CD14-positive monocyte (primary cell): Measurements from ENCODE around the gene SUSD4. TPM values are rescaled to one million over a fixed set of nuclear protein-coding genes. Genes with fewer than 3 reads are reported as not detected.

Source experiments
- DNase-seq, 3 donors: peaks; one replicate each; pipeline ENCODE4 v3.0.0-alpha.2; 2011 to 2022
- H2AFZ ChIP-seq: 2 replicates; pipeline ENCODE4 v1.6.0; 2012; ENCODE audit warnings: mild to moderate bottlenecking, low read depth, low read length, inconsistent platforms; ENCODE audit not compliant: insufficient read depth, poor library complexity, severe bottlenecking
- H3K27ac ChIP-seq, 2 donors: 1 replicate in 1 of 2; 2 replicates in 1 of 2; pipeline ENCODE4 v1.5.1; 2012 to 2013; ENCODE audit warnings: low read length in 2 of 2, control low read depth in 1 of 2, inconsistent platforms in 1 of 2, low read depth in 1 of 2, mild to moderate bottlenecking in 1 of 2
- H3K27me3 ChIP-seq, 2 donors: one replicate each; pipeline versions ENCODE4 v1.6.0 to v1.6.1; 2011 to 2013; ENCODE audit warnings: low read length in 2 of 2; ENCODE audit not compliant: control insufficient read depth in 2 of 2, insufficient read depth in 2 of 2
- H3K36me3 ChIP-seq, 2 donors: replicated peaks in 1 of 2; 1 replicate in 1 of 2; 2 replicates in 1 of 2; pipeline versions ENCODE4 v1.5.1 to v1.6.1; 2012 to 2013; ENCODE audit warnings: low read length in 2 of 2, control low read depth in 1 of 2, inconsistent platforms in 1 of 2, mild to moderate bottlenecking in 1 of 2; ENCODE audit not compliant: insufficient read depth in 2 of 2, control insufficient read depth in 1 of 2
- H3K4me1 ChIP-seq, 2 donors: 1 replicate in 1 of 2; 2 replicates in 1 of 2; pipeline versions ENCODE4 v1.5.1 to v1.6.1; 2012 to 2013; ENCODE audit warnings: low read length in 2 of 2, control low read depth in 1 of 2, inconsistent platforms in 1 of 2, mild to moderate bottlenecking in 1 of 2, moderate library complexity in 1 of 2; ENCODE audit not compliant: insufficient read depth in 2 of 2, control insufficient read depth in 1 of 2
- H3K4me2 ChIP-seq: replicated peaks from 2 replicates; pipeline ENCODE3; 2012; ENCODE audit warnings: low read length, moderate library complexity, mild to moderate bottlenecking; ENCODE audit not compliant: poor library complexity, severe bottlenecking; ENCODE audit errors: extremely low read depth
- H3K4me3 ChIP-seq, 3 experiments: fragments of 200-600 bp in 1 of 3; sonication (generic) in 1 of 3; replicated peaks in 1 of 3; 1 replicate in 2 of 3; 2 replicates in 1 of 3; pipeline ENCODE4 v1.5.1; 2011 to 2013; ENCODE audit warnings: low read length in 3 of 3, mild to moderate bottlenecking in 3 of 3, control low read depth in 2 of 3, low read depth in 2 of 3, inconsistent platforms in 1 of 3, moderate library complexity in 1 of 3
- H3K79me2 ChIP-seq: 2 replicates; pipeline ENCODE4 v1.6.0; 2012; ENCODE audit warnings: mild to moderate bottlenecking, control low read depth, inconsistent platforms, low read length, moderate library complexity; ENCODE audit not compliant: insufficient read depth
- H3K9ac ChIP-seq: 2 replicates; pipeline ENCODE4 v1.6.0; 2017; ENCODE audit warnings: low read length, mild to moderate bottlenecking; ENCODE audit not compliant: insufficient read depth, poor library complexity, severe bottlenecking
- H3K9me3 ChIP-seq, 2 donors: replicated peaks in 1 of 2; 1 replicate in 1 of 2; 2 replicates in 1 of 2; pipeline versions ENCODE4 v1.5.1 to v1.6.1; 2012 to 2013; ENCODE audit warnings: low read length in 2 of 2, control low read depth in 1 of 2; ENCODE audit not compliant: control insufficient read depth in 1 of 2, insufficient read depth in 1 of 2
- H4K20me1 ChIP-seq: 2 replicates; pipeline ENCODE4 v1.6.0; 2012; ENCODE audit warnings: mild to moderate bottlenecking, low read length, control low read depth, moderate library complexity; ENCODE audit not compliant: insufficient read depth
- H3K27ac Mint-ChIP-seq, 7 donors: one replicate each; pipeline ENCODE4 v1.8.0; 2020; ENCODE audit warnings: mild to moderate bottlenecking in 7 of 7, mixed read lengths in 7 of 7, moderate library complexity in 6 of 7, inconsistent platforms in 2 of 7
- H3K27me3 Mint-ChIP-seq, 3 donors: one replicate each; pipeline ENCODE4 v1.8.0; 2021 to 2022; ENCODE audit warnings: low read depth in 3 of 3, mild to moderate bottlenecking in 3 of 3, mixed read lengths in 3 of 3, moderate library complexity in 3 of 3, inconsistent platforms in 1 of 3
- H3K36me3 Mint-ChIP-seq, 2 donors: one replicate each; pipeline ENCODE4 v1.8.0; 2020; ENCODE audit warnings: mixed read lengths in 2 of 2, inconsistent platforms in 1 of 2, mild to moderate bottlenecking in 1 of 2
- H3K4me1 Mint-ChIP-seq: one replicate; pipeline ENCODE4 v1.8.0; 2020; ENCODE audit warnings: mild to moderate bottlenecking, mixed read lengths
- H3K4me3 Mint-ChIP-seq, 2 donors: one replicate each; pipeline ENCODE4 v1.8.0; 2020; ENCODE audit warnings: mild to moderate bottlenecking in 2 of 2, mixed read lengths in 2 of 2, moderate library complexity in 1 of 2
- H3K9me3 Mint-ChIP-seq, 7 donors: one replicate each; pipeline ENCODE4 v1.8.0; 2020 to 2022; ENCODE audit warnings: mixed read lengths in 7 of 7, mild to moderate bottlenecking in 6 of 7, moderate library complexity in 6 of 7, inconsistent platforms in 2 of 7
- CTCF ChIP-seq: fragments of 200-600 bp; IDR thresholded peaks from one replicate; pipeline ENCODE4 v1.8.0; 2022; ENCODE audit warnings: antibody characterized with exemption, mild to moderate bottlenecking
- WGBS: methylation state at CpG from one replicate; pipeline ENCODE4 v1.1.5; 2013; ENCODE audit warnings: missing lambda C conversion rate; ENCODE audit not compliant: insufficient coverage; 5-methylcytosine and 5-hydroxymethylcytosine counted together
- intact Hi-C, 2 donors: fragments of 100-400 bp; cut with micrococcal nuclease; formaldehyde crosslinking; loops; one replicate each; pipeline versions ENCODE4 v1.15.0 to v1.15.1; 2023
- polyA plus RNA-seq, 3 donors: library from polyadenylated mRNA; depleted of rRNA in 1 of 3; unstranded in 2 of 3; stranded (reverse) in 1 of 3; fragments of 300-500 nt in 2 of 3; fragments of >200 nt in 1 of 3; fragmentation: Illumina TruSeq in 2 of 3; gene quantifications; 1 replicate in 2 of 3; 2 replicates in 1 of 3; pipeline ENCODE4 v1.2.3, GENCODE V29; 2012 to 2021

The SUSD4 gene
- polyA plus RNA-seq, 3 donors = 0.34 to 0.92 (median 0.50) TPM

GRCh38 chr1:223177681-223178080 is 186.3 kb downstream of the SUSD4 start:
- no peak for TF ChIP-seq CTCF
- no peaks in the 10 kb centered on the region for H3K79me2 ChIP-seq
- Mint-ChIP-seq H3K4me1 (peaks cover 81% of the 10 kb centered on the region), H3K27me3 (peaks cover 0 to 1% (median 0%) of the 10 kb centered on the region in 3 donors), H3K4me3 (peak overlapping the region; percentile 32 to 73), H3K36me3 (peaks cover 0 to 8% of the 10 kb centered on the region in 2 donors), H3K27ac (peak overlapping the region; percentile 94 to 99 (median 97)), H3K9me3 (peaks cover 0 to 5% (median 0%) of the 10 kb centered on the region in 7 donors)
- H3K4me3 ChIP-seq = peak overlapping the region in 1 of 3 experiments; percentile 60
- no peaks in the 10 kb centered on the region for H3K36me3 ChIP-seq
- intact Hi-C loops = loop anchor here in 1 of 2 donors (5.0 kb wide), 1 partner anchor 35 kb away; the partner anchor contains the start of gene TLR5
- no peak overlapping the region for H2AFZ ChIP-seq
- H3K9ac ChIP-seq = peak overlapping the region; percentile 33
- H3K4me2 ChIP-seq = peak overlapping the region; percentile 65
- 0% methylated on average over 2 of the region's 5 CpGs for WGBS
- peak overlapping the region; percentile 96 to 97 for H3K27ac ChIP-seq
- H4K20me1 ChIP-seq = no peaks in the 10 kb centered on the region
- no peaks in the 10 kb centered on the region for H3K9me3 ChIP-seq
- peak; percentile 78 to 90 (median 87) for DNase-seq
- peaks cover 79 to 84% of the 10 kb centered on the region in 2 donors for H3K4me1 ChIP-seq
- H3K27me3 ChIP-seq = no peaks in the 10 kb centered on the region

GRCh38 chr1:223176437-223176836 is 187.5 kb downstream of the SUSD4 start:
- intact Hi-C loops = loop anchor here in 1 of 2 donors (5.0 kb wide), 1 partner anchor 34 kb away; the partner anchor contains the start of gene TLR5
- Mint-ChIP-seq H3K4me3 (no peak overlapping the region), H3K36me3 (peaks cover 0 to 8% of the 10 kb centered on the region in 2 donors), H3K27ac (peak overlapping the region; percentile 94 to 99 (median 97)), H3K9me3 (peaks cover 0 to 8% (median 1%) of the 10 kb centered on the region in 7 donors), H3K27me3 (peaks cover 0 to 1% (median 0%) of the 10 kb centered on the region in 3 donors), H3K4me1 (peaks cover 69% of the 10 kb centered on the region)
- no peak overlapping the region for H3K9ac ChIP-seq
- H3K27ac ChIP-seq = peak overlapping the region; percentile 96 to 97
- H3K4me3 ChIP-seq = peak overlapping the region in 1 of 3 experiments; percentile 60
- peaks cover 69 to 71% of the 10 kb centered on the region in 2 donors for H3K4me1 ChIP-seq
- H3K4me2 ChIP-seq = peak overlapping the region; percentile 37
- no peaks in the 10 kb centered on the region for H3K36me3 ChIP-seq
- H3K9me3 ChIP-seq = no peaks in the 10 kb centered on the region
- no peaks in the 10 kb centered on the region for H3K27me3 ChIP-seq
- H2AFZ ChIP-seq = no peak overlapping the region
- no peak for TF ChIP-seq CTCF
- H3K79me2 ChIP-seq = no peaks in the 10 kb centered on the region
- WGBS = no CpG with 5 or more reads among the region's 3 CpGs
- DNase-seq = no peak
- H4K20me1 ChIP-seq = no peaks in the 10 kb centered on the region
